Bone marrow (tissue), 2 donors: ENCODE results near the gene MAP3K8.

ENCODE experiments used
- DNase-seq, 2 donors: peaks; one replicate each; lab custom pipeline; 2025; lab: John Stamatoyannopoulos, UW

MAP3K8 gene

DNA sequence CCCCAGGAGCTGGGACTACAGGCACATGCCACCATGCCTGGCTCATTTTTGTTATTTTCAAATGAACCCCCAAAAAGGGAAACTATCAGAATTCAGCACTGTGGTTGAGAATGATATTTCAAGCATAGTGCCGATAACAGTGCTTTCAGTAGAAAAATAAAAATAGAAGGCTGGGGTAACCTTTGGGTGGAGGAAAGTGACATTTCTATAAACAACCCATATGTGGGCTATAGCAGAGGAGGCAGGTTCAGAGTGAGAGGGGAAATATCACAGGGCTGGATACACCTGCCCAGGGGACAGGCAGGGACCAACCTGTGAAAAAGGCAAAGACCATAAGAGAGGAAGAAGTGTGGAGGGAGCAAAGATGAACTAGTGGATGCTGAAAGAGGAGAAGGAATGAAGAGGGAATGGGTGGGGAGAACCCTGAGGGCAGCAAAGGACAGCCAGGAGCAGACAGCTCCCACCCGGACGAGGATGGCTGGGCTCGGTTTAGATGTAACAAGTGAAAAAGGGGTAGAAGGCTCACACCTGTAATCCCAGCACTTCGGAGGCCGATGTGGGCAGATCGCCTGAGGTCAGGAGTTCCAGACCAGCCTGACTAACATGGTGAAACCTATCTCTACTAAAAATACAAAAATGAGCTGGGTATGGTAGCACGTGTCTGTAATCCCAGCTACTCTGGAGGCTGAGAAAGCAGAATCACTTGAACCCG, 56.5 kb downstream of the MAP3K8 start:
- DNase-seq, result no peak

DNA sequence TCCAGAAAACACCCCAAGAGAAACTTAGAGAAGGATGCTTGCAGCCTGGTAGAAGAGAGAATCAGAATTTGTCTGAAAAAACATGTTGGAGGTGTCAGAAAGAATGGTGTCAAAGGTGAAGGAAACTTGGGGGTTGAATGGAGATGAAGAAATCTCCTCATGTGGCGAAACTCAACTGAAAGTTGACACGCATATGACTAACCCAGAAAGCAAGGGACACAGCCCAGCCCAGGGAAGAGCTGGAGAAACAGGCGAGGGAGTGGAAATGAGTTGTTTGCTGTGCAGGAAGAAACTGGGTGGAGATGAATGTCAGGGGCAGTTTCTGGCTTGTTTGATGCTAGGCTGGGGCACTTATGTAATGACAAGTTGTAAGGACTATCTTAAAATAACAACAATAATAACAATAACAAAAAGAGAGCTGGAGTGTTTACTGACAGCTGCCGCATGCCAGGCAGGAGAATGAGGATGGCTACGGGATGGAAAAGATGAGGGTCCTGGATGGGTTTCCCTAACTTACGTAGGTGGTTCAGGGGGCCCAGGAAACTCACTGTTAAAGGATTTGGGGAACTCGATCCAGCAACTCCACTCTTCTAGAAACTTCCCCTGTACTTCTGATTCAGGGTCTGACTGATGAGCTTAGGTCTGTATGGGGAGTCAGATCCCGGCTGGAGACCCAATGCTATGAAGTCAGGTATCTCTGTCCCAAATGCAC, 57.4 kb downstream of the MAP3K8 start:
- peak in 1 of 2 donors; percentile 9 for DNase-seq

DNA sequence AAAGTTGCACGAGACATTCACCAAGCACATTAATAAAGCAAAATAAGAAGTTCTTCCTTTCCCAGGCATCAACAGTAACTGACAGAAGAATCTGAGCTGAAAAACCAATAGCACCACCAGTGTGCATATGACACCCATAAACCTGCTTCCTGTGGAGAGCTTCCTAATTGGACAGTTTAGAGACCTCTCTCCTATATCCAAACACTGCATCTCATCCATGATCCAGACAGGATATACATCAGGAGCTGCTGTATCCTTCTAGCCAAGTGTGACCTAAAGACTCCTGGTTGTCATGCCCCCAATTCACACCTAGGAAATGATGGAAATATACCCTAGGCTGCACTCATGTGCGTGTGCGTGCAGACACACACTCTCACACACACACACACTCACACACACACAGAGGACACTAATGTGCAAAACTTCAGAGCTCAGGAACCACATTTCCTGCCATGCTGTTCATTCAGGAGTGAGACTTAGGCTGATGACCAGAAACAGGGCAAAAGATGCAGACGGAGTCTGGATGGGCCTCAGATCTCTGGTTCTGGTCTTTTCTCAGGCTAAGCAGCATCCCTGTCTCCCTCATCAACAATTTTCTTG, 58.0 kb downstream of the MAP3K8 start:
- no peak for DNase-seq

DNA sequence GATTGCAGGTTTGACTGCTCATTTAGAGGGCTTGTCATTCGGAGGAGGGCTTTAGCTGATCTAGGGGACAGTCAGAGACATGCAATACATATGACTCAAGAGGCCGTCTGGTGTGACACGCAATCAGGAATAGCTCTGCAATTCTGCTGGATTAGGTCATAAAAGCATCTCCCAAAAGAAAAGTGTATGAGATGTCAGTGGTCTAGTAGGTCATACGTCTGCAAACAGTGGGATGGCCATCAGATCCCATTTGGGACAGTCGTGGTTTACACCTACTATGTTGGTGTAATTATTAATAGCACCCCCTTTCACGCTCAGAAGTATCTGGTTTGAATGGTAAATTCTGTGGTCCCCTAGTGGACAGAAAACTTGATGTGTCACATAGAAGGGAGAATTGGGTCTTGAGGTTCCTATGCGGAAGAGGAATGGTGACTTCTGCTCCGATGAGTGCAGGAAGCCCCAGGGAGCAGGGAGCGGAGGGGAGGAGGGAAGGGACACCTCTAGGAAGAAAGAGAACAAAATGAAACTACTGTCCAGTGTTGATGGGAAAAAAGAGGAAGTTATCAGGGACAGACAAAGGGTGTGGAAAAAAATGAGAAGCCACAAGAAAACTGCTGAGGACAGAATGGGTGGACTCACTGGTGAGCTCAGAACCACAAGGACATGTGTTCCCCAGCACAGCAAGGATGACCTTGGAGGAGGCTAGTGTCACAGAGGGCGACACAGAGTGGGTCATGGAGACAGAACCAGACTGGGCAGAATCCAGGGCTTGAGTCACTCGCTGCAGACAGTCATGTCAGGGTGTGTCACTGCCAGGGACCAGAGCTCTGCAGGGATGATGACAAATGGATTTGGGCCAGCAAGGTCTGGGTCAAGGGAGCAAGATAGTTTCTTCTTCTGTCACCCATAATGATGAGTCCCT, 59.9 kb downstream of the MAP3K8 start:
- DNase-seq, result peak; percentile 67 to 76

DNA sequence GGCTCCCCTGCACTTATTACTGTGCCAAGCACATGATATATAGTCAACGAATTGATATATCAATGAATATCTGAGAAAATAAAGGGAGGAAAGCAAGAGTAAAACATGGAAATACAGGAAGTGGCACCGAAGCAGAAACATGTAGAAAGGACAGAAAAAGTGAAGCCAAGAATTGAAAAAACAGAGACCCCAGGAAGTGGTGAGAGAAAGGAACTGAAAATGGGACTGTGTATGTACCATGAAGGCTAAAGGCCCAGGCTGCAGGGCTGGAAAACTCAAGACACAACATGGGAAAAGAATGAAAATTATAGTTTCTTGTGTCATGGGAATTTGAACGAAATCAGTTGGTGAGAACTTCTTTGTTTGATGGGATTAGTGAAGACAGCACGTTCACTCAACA, 60.6 kb downstream of the MAP3K8 start:
- DNase-seq, result no peak

DNA sequence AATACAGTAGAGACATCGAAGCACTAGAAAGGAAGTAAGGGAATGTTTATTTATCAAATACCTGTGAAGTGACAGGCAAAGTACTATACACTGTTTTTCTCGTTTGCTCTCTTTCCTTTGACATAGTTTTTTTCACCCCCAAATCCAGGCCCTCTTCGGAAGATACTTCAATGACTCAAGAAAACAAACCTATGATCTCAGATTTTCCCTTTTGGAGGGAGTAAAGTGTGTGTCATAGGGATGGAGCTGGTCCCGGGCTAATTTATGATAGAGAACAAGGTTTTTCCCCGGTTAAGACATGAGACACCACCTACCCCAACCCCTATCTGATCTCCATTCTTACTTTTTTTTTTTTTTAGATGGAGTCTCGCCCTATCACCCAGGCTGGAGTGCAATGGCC, 61.7 kb downstream of the MAP3K8 start:
- no peak for DNase-seq

DNA sequence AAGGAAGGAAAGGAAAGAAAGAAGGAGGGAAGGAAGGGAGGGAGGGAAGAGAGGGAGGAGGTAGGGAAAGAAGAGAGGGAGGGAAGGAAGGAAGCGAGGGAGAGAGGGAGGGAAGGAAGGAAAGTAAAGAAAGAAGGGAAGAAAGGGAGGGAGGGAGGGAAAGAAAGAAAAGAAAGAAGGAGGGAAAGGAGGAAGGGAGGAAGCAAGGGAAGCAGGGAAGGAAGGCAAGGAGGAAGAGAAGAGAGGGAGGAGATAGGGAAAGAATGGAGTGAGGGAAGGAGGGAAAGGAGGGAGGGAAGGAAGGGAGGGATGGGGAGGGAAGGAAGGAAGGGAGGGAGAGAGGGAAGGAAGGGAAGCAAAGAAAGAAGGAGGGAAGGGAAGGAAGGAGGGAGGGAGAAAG, 65.8 kb downstream of the MAP3K8 start:
- no peak for DNase-seq

DNA sequence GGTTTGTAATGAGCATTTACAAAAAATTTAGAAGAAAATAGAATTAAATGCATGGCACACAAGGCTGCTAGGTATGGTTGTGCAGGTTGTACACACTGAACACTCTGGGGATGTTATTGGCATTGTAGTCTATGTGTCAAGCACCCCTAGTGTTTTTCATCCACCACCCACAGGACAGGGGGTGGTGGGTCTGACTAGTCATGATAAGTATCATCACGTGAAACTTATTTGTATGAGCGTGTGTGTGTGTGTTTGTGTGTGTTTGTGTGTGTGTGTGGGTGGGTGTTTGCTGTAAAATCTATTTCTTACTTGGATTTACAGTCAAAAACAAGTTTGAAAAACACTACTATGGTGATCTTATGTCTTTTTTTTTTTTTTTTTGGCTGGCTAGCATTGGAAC, 66.5 kb downstream of the MAP3K8 start:
- DNase-seq, result no peak

DNA sequence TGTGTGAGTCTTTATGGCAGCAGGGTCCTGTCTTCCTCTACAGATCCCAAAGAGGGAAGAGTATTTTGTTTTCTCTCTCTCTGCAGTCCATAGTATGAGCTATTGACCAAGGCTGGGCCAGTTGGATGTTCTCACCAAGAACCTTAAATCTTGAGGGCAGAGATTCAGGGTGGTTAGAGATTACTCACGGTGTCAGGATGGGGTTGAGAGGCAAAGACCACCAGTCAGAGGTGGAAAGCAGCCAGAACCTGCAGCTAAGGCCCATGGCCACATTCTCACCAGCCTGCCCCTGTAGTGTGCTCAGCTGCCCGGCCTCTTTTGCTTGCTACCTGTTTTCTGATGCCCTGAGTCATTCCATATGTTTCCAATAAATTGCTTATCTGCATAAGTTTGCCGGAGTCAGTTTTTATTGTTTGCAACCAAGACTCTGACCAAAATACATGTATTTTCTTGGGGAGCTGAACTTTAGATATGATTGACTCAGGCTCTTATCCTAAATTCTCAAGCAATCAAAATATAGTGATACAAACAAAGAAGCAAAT, 67.0 kb downstream of the MAP3K8 start:
- DNase-seq, result no peak

DNA sequence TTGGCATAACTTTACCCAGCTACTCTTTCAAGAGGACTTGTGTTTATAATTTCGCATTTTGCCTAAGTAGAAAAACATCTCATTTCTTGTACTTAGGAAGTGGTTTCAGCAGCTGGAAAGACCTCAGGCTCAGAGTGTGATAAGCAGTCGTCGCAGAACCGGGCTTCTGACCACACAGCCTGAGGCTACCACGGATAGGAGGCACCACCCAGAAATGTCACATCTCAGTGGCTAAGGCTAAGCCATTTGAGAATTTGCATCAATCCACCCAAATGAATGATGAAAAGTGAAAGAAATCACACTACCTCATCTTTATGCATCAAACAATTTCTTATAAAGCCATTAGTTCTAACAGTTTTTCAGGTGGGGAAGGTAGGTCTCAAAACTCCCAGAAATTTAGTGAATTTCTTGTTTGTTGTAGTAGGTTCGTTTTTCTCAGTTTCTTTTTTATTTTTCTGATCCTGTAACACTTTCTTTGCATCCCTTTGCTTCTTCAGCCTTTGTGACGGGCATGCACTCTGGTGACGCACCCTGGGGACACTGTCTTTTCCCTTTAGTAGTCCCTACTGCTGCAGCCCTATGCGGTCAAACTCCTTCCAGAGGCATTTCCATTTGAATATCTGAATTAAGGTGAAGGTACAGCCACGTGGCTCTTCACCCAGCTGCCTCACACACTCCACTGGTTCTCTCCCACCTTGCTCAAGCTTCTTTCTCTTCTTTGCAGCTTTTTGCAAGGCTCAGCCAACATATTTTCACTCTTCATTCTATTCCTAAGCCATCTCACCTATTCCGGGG, 68.5 kb downstream of the MAP3K8 start:
- peak in 1 of 2 donors; percentile 71 for DNase-seq

DNA sequence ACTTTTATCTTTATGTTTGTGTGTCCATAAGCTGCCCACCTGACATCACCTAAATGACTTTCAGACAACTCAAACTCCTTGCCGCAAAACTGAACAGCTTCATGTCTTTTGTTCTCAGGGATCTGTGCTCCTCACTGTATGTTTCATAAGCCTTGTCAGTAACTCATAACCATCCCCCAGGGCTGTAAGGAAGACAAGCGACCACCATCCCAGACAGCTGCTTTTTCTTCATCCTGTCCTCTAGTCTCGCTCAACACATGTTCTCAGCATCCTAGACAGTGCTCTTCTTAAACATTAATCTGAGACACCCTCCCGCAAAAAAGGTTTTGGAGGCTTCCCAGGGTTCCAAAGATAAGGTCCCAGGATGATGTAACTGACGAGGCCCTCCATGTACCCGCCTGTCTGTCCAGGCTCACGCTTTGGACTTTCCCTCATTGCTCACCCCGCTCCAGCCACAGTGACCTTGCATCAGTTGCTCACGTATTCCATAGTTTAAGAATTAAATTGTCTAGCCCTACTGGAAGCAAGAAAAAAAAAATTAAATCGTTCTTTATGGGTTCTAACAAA, 69.8 kb downstream of the MAP3K8 start:
- no peak for DNase-seq

DNA sequence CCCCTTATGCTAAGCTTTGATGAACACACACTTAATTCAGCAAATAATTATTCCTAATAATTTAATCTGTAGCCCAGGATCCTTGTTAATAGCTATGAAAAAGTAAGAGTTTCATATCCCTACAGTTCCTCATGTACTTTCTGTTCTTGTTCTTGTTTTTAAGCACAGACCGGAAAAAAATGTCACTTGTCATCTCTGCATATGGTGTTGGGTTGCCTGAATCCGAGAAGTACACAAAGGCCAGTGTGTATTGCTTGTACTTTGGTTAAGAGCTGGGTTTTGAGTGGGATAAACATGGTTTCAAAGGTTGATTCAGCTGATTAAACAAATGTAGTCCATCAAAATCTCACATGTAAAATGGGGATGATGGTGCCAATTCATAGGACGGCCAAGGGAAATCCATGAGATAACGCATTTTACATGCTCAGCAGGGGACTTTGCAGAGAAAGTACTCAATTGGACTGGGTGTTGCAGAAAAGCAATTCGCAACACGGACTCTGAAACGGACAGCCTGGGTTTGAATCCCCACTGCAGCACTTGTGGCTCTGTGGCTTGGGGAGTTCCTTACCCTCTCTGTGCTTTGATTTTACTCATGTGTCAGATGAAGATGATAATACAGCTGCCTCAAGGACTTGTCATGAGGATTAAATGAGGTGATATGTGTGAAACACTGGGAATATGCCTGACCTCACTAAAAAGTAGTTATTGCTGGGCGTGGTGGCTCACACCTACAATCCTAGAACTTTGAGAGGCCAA, 71.7 kb downstream of the MAP3K8 start:
- DNase-seq, result peak in 1 of 2 donors; percentile 47

DNA sequence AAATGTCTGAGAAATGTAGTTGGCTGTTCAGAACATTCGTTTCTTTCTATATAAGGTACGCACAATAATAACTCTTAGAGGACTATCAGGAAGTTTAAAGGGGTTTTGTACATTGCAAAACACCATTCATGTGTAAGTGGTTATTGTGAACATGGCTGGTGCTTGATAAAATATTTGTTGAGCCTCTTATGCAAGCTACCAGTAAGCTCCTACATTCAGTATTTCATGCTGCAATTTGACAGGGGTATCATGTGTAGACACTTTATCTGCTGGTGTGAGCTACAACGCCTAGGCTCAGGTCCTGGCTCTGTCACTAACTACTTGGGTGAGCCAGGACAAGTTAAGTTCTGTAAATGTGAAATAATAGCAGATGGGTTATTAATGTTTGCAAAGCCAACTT, 75.5 kb downstream of the MAP3K8 start:
- DNase-seq, result no peak

DNA sequence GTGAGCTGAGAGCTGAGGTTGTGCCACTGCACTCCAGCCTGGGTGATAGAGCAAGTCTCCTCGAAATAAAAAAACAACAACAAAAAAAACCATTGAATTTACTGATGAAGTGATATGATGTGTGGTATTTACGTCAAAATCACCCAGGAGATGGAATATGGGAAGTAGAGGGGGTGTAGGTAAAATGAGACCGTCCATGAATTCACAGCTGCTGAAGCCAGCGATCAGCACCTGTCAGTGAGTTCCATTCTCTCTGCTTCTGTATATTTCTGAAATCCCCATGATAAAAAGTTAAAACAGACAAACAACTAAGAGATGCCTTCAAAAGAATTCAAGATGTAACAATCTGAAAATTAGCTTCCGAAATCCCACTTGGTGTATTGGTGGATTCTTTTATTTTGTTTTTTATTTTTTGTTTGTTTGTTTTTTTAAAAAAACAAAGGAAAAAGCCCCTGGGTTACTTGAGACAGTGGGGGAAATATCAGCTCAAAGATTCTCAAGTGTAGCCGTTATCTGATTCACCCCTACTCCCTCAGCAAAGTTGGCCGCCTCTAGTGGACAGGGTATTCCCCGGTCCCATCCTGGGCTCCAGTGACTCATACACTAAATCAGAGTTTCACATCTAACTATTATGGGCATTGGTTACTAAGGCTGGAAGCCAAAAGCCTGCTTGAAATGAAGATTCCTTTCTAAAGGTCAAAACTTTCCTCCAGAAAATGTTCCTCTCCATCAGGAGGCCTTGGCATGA, 76.4 kb downstream of the MAP3K8 start:
- no peak for DNase-seq

DNA sequence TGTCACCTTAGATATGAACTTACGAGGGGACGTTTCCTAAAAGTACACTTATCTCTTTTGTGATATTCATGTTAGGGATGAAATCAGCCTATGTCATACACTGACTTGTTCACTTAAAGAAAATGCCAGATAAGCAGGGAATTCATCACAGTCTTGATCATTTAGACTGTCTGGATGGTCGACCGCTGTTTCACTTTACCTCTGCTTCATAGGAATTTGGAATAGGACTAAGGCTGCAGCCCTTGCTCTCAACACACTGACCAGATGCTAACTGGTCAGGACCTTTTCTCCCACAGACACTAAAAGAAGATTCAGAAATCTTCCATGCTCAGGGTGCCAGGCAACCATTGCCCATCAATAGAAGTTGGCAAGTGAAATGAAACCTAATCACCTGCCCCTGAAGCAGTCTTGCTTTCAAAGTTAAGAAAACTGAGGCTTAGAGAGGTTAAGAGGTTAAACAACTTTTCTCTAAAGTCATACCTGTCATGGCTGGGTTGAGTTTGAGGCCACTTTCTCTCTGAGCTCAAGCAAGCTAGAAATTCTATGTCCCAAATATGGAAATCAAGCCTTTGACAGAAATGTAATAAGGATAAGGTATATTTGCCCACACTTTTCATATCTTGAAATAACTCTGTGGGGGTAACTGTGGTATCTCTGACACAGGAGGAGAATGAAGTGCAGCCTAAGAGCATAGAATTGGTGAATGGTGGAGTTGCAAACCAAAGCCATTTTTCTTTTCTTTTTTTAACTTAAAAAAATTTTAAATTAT, 77.1 kb downstream of the MAP3K8 start:
- DNase-seq, result no peak
